ENCODE measurements around the gene RASGRP2. TPM values are rescaled to one million over a fixed set of nuclear protein-coding genes. Genes with fewer than 3 reads are reported as not detected.
"Not testable (repeated sequence)": the region's sequence is repeated elsewhere in the genome, so short reads cannot be mapped to it uniquely, and the experiment has no call there.

The RASGRP2 gene
- total and polyA plus RNA-seq, 2 donors = 38.1 to 227 TPM

DNA sequence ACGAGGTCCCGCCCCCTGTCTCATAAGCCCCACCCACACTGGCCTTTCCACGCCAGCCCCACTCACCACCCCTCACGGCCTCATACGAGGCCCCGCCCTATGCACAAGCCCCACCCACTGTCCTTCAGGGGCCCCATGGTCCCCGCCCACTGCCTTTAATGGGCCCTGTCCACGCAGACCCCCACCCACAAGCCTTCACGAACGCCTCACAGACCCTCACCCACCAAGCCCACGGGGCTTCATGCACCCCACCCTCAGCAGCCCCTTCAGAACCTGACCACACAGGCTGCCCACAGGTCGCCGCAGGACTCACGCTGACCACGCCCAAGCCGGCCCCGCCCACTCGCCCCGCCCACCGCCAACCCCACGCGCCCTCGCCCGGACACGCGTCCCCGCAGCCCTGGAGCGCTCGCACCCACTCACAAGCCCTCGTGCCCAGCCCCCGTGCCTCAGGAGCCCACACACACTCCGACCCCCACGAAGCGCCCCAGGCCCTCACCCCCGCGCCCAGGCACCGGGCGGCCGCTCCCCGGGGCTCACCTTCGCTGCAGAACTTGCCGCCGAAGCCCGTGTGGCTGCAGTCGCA is 31.4 kb downstream of the RASGRP2 start:
- 13% methylated on average over 45 of the region's 45 CpGs for WGBS
- peaks cover 10 to 12% of the 10 kb centered on the region in 2 donors for H3K4me1 ChIP-seq (ENCODE audit: control insufficient read depth in 2 of 2, insufficient read depth in 2 of 2, low read length in 2 of 2)
- H3K9me3 ChIP-seq (ENCODE audit: control insufficient read depth in 2 of 2, insufficient read depth in 1 of 2, low read length in 1 of 2) = peaks cover 0 to 3% of the 10 kb centered on the region in 2 donors
- DNase-seq (ENCODE audit: low read depth in 6 of 9, low spot score in 9 of 9) = no peak
- H3K36me3 ChIP-seq (ENCODE audit: control insufficient read depth in 2 of 2, insufficient read depth in 2 of 2, low read length in 1 of 2) = no peaks in the 10 kb centered on the region
- no peak overlapping the region for H3K27ac ChIP-seq (ENCODE audit: low read depth in 1 of 2, low read length in 1 of 2)
- H3K4me3 ChIP-seq (ENCODE audit: low read length in 2 of 2) = peak overlapping the region in 1 of 2 donors; percentile 6
- peaks cover 63 to 89% of the 10 kb centered on the region in 2 donors for H3K27me3 ChIP-seq (ENCODE audit: control insufficient read depth in 2 of 2, insufficient read depth in 1 of 2, low read length in 1 of 2)

DNA sequence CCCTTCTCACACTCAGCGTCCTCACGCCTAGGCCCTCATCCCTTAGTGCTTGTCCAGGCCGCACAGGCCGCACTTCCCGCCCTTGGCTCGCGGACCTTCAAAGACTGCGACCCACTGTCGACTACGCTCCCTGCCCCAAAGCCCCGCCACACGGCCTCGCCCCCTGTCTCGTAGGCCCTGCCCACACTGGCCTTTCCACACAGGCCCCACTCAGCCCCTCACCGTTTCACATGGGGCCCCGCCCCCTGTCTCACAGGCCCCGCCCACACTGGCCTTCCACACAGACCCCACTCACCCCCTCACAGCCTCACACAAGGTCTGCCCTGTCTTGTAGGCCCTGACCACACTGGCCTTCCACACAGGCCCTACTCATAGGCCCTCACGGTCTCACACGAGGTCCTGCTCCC is 32.0 kb downstream of the RASGRP2 start:
- DNase-seq (ENCODE audit: low read depth in 6 of 9, low spot score in 9 of 9) = no peak
- WGBS = 58% methylated on average over 19 of the region's 19 CpGs
- H3K27me3 ChIP-seq (ENCODE audit: control insufficient read depth in 2 of 2, insufficient read depth in 1 of 2, low read length in 1 of 2) = peaks cover 61 to 84% of the 10 kb centered on the region in 2 donors

DNA sequence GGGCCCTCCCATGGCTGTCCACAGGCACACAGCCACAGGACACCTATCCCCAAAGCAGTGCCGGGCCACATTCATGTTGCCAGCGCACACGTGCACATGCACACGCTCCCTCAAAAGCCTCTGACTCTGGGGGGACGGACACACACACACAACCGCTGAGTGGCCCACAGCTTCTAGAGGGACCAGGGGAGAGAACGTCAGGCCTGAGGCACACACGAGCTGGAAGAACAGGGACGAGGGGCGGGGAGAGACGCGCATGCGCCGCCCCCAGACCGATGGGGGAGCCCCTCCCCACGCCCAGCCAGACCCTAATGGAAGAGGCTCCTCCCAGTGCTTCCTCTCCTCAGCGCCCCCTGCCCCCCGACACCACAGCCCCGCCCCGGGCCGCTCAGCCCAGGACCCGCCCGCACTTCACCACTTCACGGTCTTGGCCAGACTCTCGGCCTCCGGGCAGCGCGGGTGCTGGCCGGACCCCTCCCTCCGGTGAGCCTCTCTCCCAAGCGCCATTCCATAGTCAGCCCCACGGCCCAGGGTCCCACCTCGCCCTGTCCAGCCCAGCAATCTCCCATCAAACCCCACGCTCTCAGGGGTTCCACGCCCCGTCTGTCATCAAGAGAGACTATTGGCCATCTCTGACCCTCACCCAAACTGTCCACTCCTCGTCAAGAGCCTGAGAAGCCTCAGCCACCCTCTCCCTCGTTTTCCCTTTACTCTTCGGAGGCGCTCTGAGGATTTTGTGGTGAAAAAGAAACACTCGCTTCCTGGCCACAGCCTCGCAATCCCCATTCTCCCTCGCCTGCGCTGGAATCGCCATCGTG is 32.6 kb downstream of the RASGRP2 start:
- whole genome bisulfite sequencing = 19% methylated on average over 46 of the region's 46 CpGs
- peaks cover 10 to 11% of the 10 kb centered on the region in 2 donors for H3K4me1 ChIP-seq (ENCODE audit: control insufficient read depth in 2 of 2, insufficient read depth in 2 of 2, low read length in 2 of 2)
- no peak overlapping the region for H3K27ac ChIP-seq (ENCODE audit: low read depth in 1 of 2, low read length in 1 of 2)
- no peaks in the 10 kb centered on the region for H3K36me3 ChIP-seq (ENCODE audit: control insufficient read depth in 2 of 2, insufficient read depth in 2 of 2, low read length in 1 of 2)
- H3K27me3 ChIP-seq (ENCODE audit: control insufficient read depth in 2 of 2, insufficient read depth in 1 of 2, low read length in 1 of 2) = peaks cover 59 to 78% of the 10 kb centered on the region in 2 donors
- H3K9me3 ChIP-seq (ENCODE audit: control insufficient read depth in 2 of 2, insufficient read depth in 1 of 2, low read length in 1 of 2) = peaks cover 0 to 3% of the 10 kb centered on the region in 2 donors
- DNase-seq (ENCODE audit: low read depth in 6 of 9, low spot score in 9 of 9) = no peak
- no peak overlapping the region for H3K4me3 ChIP-seq (ENCODE audit: low read length in 2 of 2)

More for the DNA sequence above, 32.0 kb downstream of the RASGRP2 start:
- Histone ChIP-seq H3K36me3 (ENCODE audit: control insufficient read depth in 2 of 2, insufficient read depth in 2 of 2, low read length in 1 of 2) (no peaks in the 10 kb centered on the region), H3K4me1 (ENCODE audit: control insufficient read depth in 2 of 2, insufficient read depth in 2 of 2, low read length in 2 of 2) (peaks cover 10 to 12% of the 10 kb centered on the region in 2 donors), H3K27ac (ENCODE audit: low read depth in 1 of 2, low read length in 1 of 2) (no peak overlapping the region), H3K9me3 (ENCODE audit: control insufficient read depth in 2 of 2, insufficient read depth in 1 of 2, low read length in 1 of 2) (peaks cover 0 to 3% of the 10 kb centered on the region in 2 donors), H3K4me3 (ENCODE audit: low read length in 2 of 2) (no peak overlapping the region)

DNA sequence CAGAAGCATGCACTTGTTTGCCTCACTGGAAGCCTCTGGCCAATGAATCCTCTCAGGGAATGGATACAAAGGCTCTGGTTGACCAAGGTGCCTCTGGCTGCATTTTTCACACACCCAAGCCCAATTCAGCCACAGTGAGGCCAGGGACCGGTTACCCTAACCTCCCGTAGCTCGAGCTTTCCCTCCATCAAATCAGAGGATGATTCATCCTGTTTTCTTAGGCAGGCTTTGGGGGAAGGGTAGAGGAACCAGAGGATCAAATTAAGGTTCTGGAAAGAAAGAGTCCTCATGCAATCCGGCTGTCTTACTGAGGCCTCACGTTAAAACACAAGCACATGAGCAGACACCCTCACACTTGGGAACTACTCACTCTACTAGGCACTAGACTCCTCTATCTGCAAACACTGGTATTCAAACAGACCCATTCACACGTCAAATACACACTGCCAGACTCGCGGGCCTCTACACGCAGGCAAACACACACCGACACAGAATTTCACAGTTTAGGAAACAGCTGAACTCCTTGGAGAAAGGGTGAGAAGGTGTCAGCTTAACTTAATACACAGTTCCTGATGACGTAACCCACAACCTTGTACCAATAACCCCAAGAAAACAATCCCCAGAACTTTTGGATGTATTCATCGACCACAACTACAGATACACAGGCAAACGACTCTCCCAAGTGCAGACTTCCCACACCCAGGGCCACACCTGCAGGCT is 33.4 kb downstream of the RASGRP2 start:
- Histone ChIP-seq H3K4me3 (ENCODE audit: low read length in 2 of 2) (no peak overlapping the region), H3K9me3 (ENCODE audit: control insufficient read depth in 2 of 2, insufficient read depth in 1 of 2, low read length in 1 of 2) (peaks cover 0 to 3% of the 10 kb centered on the region in 2 donors), H3K27me3 (ENCODE audit: control insufficient read depth in 2 of 2, insufficient read depth in 1 of 2, low read length in 1 of 2) (peaks cover 53 to 73% of the 10 kb centered on the region in 2 donors), H3K36me3 (ENCODE audit: control insufficient read depth in 2 of 2, insufficient read depth in 2 of 2, low read length in 1 of 2) (no peaks in the 10 kb centered on the region), H3K27ac (ENCODE audit: low read depth in 1 of 2, low read length in 1 of 2) (no peak overlapping the region), H3K4me1 (ENCODE audit: control insufficient read depth in 2 of 2, insufficient read depth in 2 of 2, low read length in 2 of 2) (peaks cover 10 to 11% of the 10 kb centered on the region in 2 donors)
- no peak for DNase-seq (ENCODE audit: low read depth in 6 of 9, low spot score in 9 of 9)
- 65% methylated on average over 13 of the region's 13 CpGs for WGBS

DNA sequence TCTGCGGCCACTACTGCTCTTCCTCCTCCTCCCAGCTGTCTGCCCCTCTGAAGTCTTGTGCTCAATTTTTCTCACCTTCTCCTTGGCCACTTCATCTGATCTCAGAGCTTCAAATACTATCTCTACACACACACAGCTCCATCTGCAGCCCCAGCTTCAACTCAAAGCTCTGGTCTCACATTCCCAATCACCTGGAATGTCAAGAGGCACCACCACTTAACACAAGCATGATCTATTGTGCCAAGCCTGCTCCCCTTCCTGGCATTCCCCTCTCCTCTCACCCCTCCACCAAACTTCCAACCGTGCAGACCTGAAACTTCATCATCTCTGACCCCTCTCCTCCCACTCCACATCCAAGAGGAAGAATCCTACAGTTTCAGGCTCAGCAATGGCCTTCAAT is 38.4 kb downstream of the RASGRP2 start:
- no peak for DNase-seq (ENCODE audit: low read depth in 6 of 9, low spot score in 9 of 9)
- no peaks in the 10 kb centered on the region for H3K9me3 ChIP-seq (ENCODE audit: control insufficient read depth in 2 of 2, insufficient read depth in 1 of 2, low read length in 1 of 2)
- peaks cover 5 to 38% of the 10 kb centered on the region in 2 donors for H3K27me3 ChIP-seq (ENCODE audit: control insufficient read depth in 2 of 2, insufficient read depth in 1 of 2, low read length in 1 of 2)

DNA sequence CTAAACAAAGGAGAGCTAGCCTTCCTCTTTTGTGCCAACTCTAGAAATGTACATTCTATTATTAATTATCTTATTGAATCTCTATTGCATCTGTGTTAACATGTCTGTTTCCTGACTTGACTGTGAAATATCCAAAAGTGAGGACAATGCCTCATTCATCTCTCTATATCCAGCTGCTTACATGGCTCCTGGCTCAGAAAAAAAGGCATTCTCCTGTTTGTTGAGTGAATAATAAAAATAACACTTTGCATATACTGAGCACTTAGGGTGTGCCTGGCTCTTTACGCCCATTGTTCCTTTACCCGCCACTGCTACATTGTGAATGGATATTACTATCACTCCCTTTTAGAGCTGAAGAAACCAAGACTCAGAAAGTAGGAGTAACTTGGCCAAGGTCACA is 40.9 kb downstream of the RASGRP2 start:
- Histone ChIP-seq H3K9me3 (ENCODE audit: control insufficient read depth in 2 of 2, insufficient read depth in 1 of 2, low read length in 1 of 2) (no peaks in the 10 kb centered on the region), H3K27ac (ENCODE audit: low read depth in 1 of 2, low read length in 1 of 2) (no peak overlapping the region), H3K27me3 (ENCODE audit: control insufficient read depth in 2 of 2, insufficient read depth in 1 of 2, low read length in 1 of 2) (peaks cover 2 to 17% of the 10 kb centered on the region in 2 donors), H3K4me3 (ENCODE audit: low read length in 2 of 2) (no peak overlapping the region), H3K4me1 (ENCODE audit: control insufficient read depth in 2 of 2, insufficient read depth in 2 of 2, low read length in 2 of 2) (no peaks in the 10 kb centered on the region), H3K36me3 (ENCODE audit: control insufficient read depth in 2 of 2, insufficient read depth in 2 of 2, low read length in 1 of 2) (no peaks in the 10 kb centered on the region)
- 99% methylated on average over 2 of the region's 2 CpGs for WGBS
- no peak for DNase-seq (ENCODE audit: low read depth in 6 of 9, low spot score in 9 of 9)

More for the DNA sequence above, 38.4 kb downstream of the RASGRP2 start:
- Histone ChIP-seq H3K4me3 (ENCODE audit: low read length in 2 of 2) (no peak overlapping the region), H3K4me1 (ENCODE audit: control insufficient read depth in 2 of 2, insufficient read depth in 2 of 2, low read length in 2 of 2) (peaks cover 0 to under 1% of the 10 kb centered on the region in 2 donors), H3K27ac (ENCODE audit: low read depth in 1 of 2, low read length in 1 of 2) (no peak overlapping the region), H3K36me3 (ENCODE audit: control insufficient read depth in 2 of 2, insufficient read depth in 2 of 2, low read length in 1 of 2) (no peaks in the 10 kb centered on the region)
- WGBS = 91% methylated on average over 2 of the region's 2 CpGs

DNA sequence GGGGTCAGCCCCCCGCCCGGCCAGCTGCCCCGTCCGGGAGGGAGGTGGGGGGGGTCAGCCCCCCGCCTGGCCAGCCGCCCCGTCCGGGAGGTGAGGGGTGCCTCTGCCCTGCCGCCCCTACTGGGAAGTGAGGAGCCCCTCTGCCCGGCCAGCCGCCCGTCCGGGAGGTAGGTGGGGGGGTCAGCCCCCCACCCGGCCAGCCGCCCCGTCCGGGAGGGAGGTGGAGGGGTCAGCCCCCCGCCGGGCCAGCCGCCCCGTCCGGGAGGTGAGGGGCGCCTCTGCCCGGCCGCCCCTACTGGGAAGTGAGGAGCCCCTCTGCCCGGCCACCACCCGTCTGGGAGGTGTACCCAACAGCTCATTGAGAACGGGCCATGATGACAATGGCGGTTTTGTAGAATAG is 42.0 kb downstream of the RASGRP2 start:
- DNase-seq (ENCODE audit: low read depth in 6 of 9, low spot score in 9 of 9); H3K4me1 ChIP-seq (ENCODE audit: control insufficient read depth in 2 of 2, insufficient read depth in 2 of 2, low read length in 2 of 2); H3K9me3 ChIP-seq (ENCODE audit: control insufficient read depth in 2 of 2, insufficient read depth in 1 of 2, low read length in 1 of 2); H3K27ac ChIP-seq (ENCODE audit: low read depth in 1 of 2, low read length in 1 of 2); H3K36me3 ChIP-seq (ENCODE audit: control insufficient read depth in 2 of 2, insufficient read depth in 2 of 2, low read length in 1 of 2); H3K4me3 ChIP-seq (ENCODE audit: low read length in 2 of 2): not testable (repeated sequence)
- H3K27me3 ChIP-seq (ENCODE audit: control insufficient read depth in 2 of 2, insufficient read depth in 1 of 2, low read length in 1 of 2) = peaks cover 2 to 20% of the 10 kb centered on the region in 2 donors
- WGBS = 95% methylated on average over 27 of the region's 29 CpGs

DNA sequence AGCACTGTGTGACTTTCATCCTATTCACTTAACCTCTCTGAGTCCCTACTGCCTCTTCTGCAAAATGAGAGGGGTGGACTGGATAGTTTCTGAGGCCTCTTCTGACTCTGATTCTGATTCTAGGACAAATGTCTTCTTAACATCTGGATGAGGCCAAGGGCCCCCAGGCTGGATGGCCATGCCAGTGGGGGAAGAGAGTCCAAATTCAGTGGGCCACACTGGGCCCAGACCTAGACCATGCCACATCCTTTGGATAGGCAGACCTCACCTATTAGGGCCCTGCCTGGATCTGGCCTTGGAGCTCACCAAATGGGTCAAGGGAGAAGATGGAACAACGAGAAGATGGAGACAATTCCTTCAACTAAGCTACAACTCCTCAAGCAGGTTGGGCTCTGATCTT is 45.5 kb downstream of the RASGRP2 start:
- H3K27ac ChIP-seq (ENCODE audit: low read depth in 1 of 2, low read length in 1 of 2) = no peak overlapping the region
- no peaks in the 10 kb centered on the region for H3K36me3 ChIP-seq (ENCODE audit: control insufficient read depth in 2 of 2, insufficient read depth in 2 of 2, low read length in 1 of 2)
- peaks cover 2 to 10% of the 10 kb centered on the region in 2 donors for H3K4me1 ChIP-seq (ENCODE audit: control insufficient read depth in 2 of 2, insufficient read depth in 2 of 2, low read length in 2 of 2)
- no peaks in the 10 kb centered on the region for H3K9me3 ChIP-seq (ENCODE audit: control insufficient read depth in 2 of 2, insufficient read depth in 1 of 2, low read length in 1 of 2)
- WGBS = 100% methylated on average over 1 of the region's 1 CpG
- no peak overlapping the region for H3K4me3 ChIP-seq (ENCODE audit: low read length in 2 of 2)
- H3K27me3 ChIP-seq (ENCODE audit: control insufficient read depth in 2 of 2, insufficient read depth in 1 of 2, low read length in 1 of 2) = peaks cover 0 to 15% of the 10 kb centered on the region in 2 donors
- DNase-seq (ENCODE audit: low read depth in 6 of 9, low spot score in 9 of 9) = no peak

All from thymus (tissue), 11 donors.